ENCODE measurements around the gene PPP1R3F. TPM values are rescaled to one million over a fixed set of nuclear protein-coding genes. Genes with fewer than 3 reads are reported as not detected.

Gene PPP1R3F
- total RNA-seq, 2 experiments from 2014 or later, result 4.8 to 5.4 TPM

GRCh38 chrX:49263631-49264030 is 6.0 kb upstream of the PPP1R3F start:
- ChIA-PET CTCF (interaction anchor here (1.8 to 2.2 kb wide), 2 partner anchors 9 to 28 kb away, joined by 4 to 7 read pairs; no protein-coding TSS in a partner anchor), POLR2A (interaction anchor here (1.1 to 2.1 kb wide), 5 partner anchors 9 to 14 kb away, joined by 3 to 11 read pairs (median 4); no protein-coding TSS in a partner anchor)
- TF ChIP-seq CTCF (IDR thresholded peaks at IDR 0.05), result no peak
- no peaks in the 10 kb centered on the region for H3K27me3 Mint-ChIP-seq
- no peaks in the 10 kb centered on the region for H3K9me3 Mint-ChIP-seq
- peaks cover 59% of the 10 kb centered on the region for H3K4me1 Mint-ChIP-seq (ENCODE audit: low read depth)
- DNase-seq, result no peak
- H3K27ac Mint-ChIP-seq, result peak overlapping the region; percentile 84
- no peak for ATAC-seq
- peaks cover 18% of the 10 kb centered on the region for H3K36me3 Mint-ChIP-seq (ENCODE audit: low read depth)
- intact Hi-C loops (cut with micrococcal nuclease), result no loop called here
- peak overlapping the region; percentile 77 for H3K4me3 Mint-ChIP-seq

DNA sequence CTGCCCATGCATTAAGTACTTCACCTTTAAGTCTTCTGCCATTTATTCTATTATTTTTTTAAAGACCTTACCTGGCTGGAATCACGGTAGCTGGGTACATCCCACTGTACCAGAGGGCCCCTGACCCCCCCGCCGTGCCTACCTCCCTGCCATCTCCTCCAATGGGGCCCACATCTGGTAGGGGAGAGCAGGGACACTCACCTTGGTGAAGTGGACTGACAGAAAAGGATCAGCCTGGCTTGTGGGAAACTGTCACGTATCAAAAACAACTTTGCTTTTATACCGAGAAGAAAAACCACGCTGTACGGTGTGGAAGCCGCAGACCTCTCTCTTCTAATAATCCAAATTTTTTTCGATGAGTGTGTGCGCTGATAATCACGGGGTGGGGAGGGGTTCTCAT is 5.1 kb upstream of the PPP1R3F start, which contains the start of gene FOXP3:
Gene FOXP3 (minus strand): TSS at position 251 of the 400 bp plus-strand sequence. CDS start 6,205 bp downstream, outside the sequence.
- Mint-ChIP-seq H3K4me3 (peak within 1 kb of the TSS; percentile 77), H3K9me3 (no peaks in the 10 kb centered on the region), H3K27me3 (no peaks in the 10 kb centered on the region), H3K4me1 (ENCODE audit: low read depth) (peaks cover 52% of the 10 kb centered on the region), H3K36me3 (ENCODE audit: low read depth) (peaks cover 14% of the 10 kb centered on the region), H3K27ac (peak within 1 kb of the TSS; percentile 84)
- no peak for TF ChIP-seq CTCF (IDR thresholded peaks at IDR 0.05)
- ATAC-seq (no peak), DNase-seq (peak; percentile 46)
- intact Hi-C loops (cut with micrococcal nuclease), result no loop called here
- ChIA-PET CTCF (interaction anchor here (0.7 to 2.2 kb wide), 3 partner anchors 8 to 121 kb away, joined by 3 to 7 read pairs (median 4); no protein-coding TSS in a partner anchor), POLR2A (interaction anchor here (1.7 to 2.1 kb wide), 3 partner anchors 9 to 14 kb away, joined by 4 to 11 read pairs (median 5); no protein-coding TSS in a partner anchor)

GRCh38 chrX:49266523-49267445 is 2.8 kb upstream of the PPP1R3F start:
- H3K27me3 Mint-ChIP-seq, result no peaks in the 10 kb centered on the region
- H3K9me3 Mint-ChIP-seq, result no peaks in the 10 kb centered on the region
- H3K4me3 Mint-ChIP-seq, result peak overlapping the region; percentile 82
- ATAC-seq (no peak), DNase-seq (no peak)
- TF ChIP-seq CTCF (IDR thresholded peaks at IDR 0.05), result no peak
- peak overlapping the region; percentile 99 for H3K27ac Mint-ChIP-seq
- ChIA-PET POLR2A (interaction anchor here (1.5 to 1.7 kb wide), 2 partner anchors 10 to 11 kb away, joined by 6 to 7 read pairs; no protein-coding TSS in a partner anchor), CTCF (no interaction called here)
- intact Hi-C loops (cut with micrococcal nuclease), result no loop called here
- H3K4me1 Mint-ChIP-seq (ENCODE audit: low read depth), result peaks cover 55% of the 10 kb centered on the region
- peaks cover 22% of the 10 kb centered on the region for H3K36me3 Mint-ChIP-seq (ENCODE audit: low read depth)

DNA sequence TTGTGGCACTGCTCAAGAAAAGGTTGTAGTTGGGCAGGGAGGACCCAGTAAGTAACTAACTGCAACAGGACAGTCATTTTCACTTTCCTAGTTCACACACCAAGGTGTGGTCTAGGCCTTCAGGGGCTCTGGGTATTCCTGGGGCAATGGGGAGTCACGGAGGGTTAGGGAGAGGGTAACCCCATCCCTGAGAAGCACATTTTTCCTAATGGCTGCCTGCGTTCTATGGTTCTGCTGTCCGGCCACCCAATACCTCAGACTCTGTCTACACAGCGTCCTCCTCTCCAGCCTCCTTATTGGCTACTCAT is 937 bp upstream of the PPP1R3F start:
- no peaks in the 10 kb centered on the region for H3K9me3 Mint-ChIP-seq
- ChIA-PET POLR2A (interaction anchor here (0.8 to 1.7 kb wide), 3 partner anchors 9 to 101 kb away, joined by 3 to 8 read pairs (median 7); no protein-coding TSS in a partner anchor), CTCF (interaction anchor here (0.8 to 1.9 kb wide), 2 partner anchors 76 to 102 kb away, joined by 3 to 12 read pairs; no protein-coding TSS in a partner anchor)
- H3K27me3 Mint-ChIP-seq, result no peaks in the 10 kb centered on the region
- peak overlapping the region; percentile 82 for H3K4me3 Mint-ChIP-seq
- H3K36me3 Mint-ChIP-seq (ENCODE audit: low read depth), result peaks cover 13% of the 10 kb centered on the region
- peak overlapping the region; percentile 99 for H3K27ac Mint-ChIP-seq
- no peak for TF ChIP-seq CTCF (IDR thresholded peaks at IDR 0.05)
- ATAC-seq (no peak), DNase-seq (no peak)
- intact Hi-C loops (cut with micrococcal nuclease), result no loop called here
- peaks cover 55% of the 10 kb centered on the region for H3K4me1 Mint-ChIP-seq (ENCODE audit: low read depth)

All from activated CD8-positive, alpha-beta T cell treated with anti-CD3 and anti-CD28 coated beads for 36 hours (primary cell).